ENCODE data around the gene ZNHIT3. TPM values are rescaled to one million over a fixed set of nuclear protein-coding genes. Genes with fewer than 3 reads are reported as not detected.
A peak's percentile ranks its signal among the peaks of the same experiment; 100 is the strongest.

The ZNHIT3 gene
- total and polyA plus RNA-seq, 2 donors from 2014 or later: 25.4 to 60.9 TPM

DNA sequence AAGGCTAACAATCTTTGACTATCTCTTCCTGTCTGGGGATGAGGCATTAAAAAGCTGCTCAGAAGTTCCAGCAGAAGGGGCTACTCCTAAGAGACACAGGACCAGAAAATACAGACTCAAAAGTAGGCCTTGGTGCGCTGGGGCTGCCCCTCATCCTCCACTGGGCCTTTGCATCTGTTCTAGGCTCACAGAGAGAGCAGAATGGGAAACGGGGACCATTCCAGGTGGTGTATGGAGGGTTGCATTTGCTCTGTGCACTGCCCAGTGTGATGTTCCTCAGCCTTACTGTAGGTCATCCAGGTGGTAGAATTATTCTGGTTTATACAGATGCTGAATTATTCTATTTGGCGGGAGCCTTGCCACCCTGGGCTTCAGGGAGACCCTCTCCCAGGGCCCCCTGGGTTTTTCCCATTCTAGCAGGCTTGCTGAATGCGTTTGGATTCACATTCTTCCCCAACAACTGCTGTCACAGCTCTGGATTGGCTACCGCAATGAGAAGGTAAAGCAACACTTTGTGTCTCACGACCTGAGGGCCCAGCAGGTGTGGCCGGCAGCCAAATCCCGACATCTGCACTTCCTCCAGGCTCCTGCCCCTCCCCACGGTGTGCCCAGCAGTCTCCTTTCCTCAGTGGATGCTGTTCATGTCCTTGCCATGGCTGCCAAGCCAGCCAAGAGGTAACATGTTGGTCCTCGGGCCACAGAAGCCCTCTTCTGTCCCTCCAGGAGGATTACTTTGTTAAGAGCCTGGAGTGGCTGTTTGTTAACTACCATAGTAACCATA lies 25.0 kb upstream of the ZNHIT3 start:
- intact Hi-C loops (cut with DNase I): no loop called here
- Histone ChIP-seq H3K9ac (ENCODE audit: low read length in 3 of 3) (no peak overlapping the region), H3K27me3 (ENCODE audit: control insufficient read depth, insufficient read depth, low read length) (no peaks in the 10 kb centered on the region), H3K4me1 (ENCODE audit: control insufficient read depth in 2 of 3, insufficient read depth in 2 of 3, low read depth in 1 of 3, low read length in 3 of 3) (no peaks in the 10 kb centered on the region), H3K9me3 (ENCODE audit: control insufficient read depth in 2 of 3, insufficient read depth in 1 of 3, low read length in 3 of 3) (no peaks in the 10 kb centered on the region), H3K4me3 (ENCODE audit: low read length in 3 of 3) (no peak overlapping the region), H3K27ac (ENCODE audit: low read depth in 2 of 2, low read length in 2 of 2) (no peak overlapping the region), H3K36me3 (ENCODE audit: control insufficient read depth in 2 of 3, insufficient read depth in 3 of 3, low read length in 3 of 3) (no peaks in the 10 kb centered on the region)
- FAIRE-seq (no peak), DNase-seq (peak in 1 of 5 donors; percentile 48)
- TF ChIP-seq, protein P1, sequence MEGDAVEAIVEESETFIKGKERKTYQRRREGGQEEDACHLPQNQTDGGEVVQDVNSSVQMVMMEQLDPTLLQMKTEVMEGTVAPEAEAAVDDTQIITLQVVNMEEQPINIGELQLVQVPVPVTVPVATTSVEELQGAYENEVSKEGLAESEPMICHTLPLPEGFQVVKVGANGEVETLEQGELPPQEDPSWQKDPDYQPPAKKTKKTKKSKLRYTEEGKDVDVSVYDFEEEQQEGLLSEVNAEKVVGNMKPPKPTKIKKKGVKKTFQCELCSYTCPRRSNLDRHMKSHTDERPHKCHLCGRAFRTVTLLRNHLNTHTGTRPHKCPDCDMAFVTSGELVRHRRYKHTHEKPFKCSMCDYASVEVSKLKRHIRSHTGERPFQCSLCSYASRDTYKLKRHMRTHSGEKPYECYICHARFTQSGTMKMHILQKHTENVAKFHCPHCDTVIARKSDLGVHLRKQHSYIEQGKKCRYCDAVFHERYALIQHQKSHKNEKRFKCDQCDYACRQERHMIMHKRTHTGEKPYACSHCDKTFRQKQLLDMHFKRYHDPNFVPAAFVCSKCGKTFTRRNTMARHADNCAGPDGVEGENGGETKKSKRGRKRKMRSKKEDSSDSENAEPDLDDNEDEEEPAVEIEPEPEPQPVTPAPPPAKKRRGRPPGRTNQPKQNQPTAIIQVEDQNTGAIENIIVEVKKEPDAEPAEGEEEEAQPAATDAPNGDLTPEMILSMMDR (IDR thresholded peaks at IDR 0.05; ENCODE audit: borderline replicate concordance, extremely low read depth, insufficient read depth): no peak

DNA sequence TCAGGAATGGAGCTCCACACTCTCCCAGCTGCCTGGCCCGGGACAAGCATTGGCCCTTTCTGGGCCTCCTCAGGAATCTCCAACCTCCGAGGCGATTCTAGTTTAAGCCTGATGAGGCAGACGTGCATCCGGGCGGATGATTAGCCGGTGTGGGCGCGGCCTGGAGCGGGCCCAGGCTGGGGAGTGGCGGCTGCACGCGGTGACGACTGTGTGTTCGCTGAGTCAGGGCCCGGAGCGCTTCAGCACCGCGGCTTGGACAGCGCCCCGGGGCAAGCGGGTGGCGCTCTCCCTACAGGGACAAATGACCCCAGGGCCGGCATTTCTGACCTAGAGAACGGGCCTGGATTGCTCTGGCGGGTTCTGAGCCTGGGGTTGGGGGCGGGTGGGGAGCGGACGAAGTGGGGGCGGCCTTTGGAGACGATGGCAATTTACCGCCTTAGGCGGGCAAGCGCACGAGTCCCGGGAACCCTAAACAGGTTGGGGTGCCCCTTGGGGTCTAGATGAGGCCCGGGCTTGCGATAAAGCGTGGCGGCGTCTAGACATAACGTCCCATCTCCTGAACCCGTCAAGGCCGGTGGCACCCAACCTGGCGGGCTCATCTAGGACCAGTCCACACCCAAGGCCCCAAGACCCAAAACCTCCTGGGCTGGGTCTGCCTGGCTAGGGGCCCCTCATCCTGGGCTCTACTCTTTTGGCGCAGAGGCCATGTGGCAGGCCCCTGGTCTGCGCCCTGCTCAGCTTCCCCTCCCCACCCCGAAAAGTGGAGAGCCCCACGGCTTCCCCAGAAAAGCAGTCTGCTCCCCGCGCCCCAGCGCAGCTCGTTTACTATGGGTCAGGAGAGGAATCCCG lies 22.3 kb upstream of the ZNHIT3 start:
- Histone ChIP-seq H3K27ac (ENCODE audit: low read depth in 2 of 2, low read length in 2 of 2) (no peak overlapping the region), H3K9ac (ENCODE audit: low read length in 3 of 3) (no peak overlapping the region), H3K9me3 (ENCODE audit: control insufficient read depth in 2 of 3, insufficient read depth in 1 of 3, low read length in 3 of 3) (no peaks in the 10 kb centered on the region), H3K27me3 (ENCODE audit: control insufficient read depth, insufficient read depth, low read length) (no peaks in the 10 kb centered on the region), H3K4me3 (ENCODE audit: low read length in 3 of 3) (no peak overlapping the region), H3K4me1 (ENCODE audit: control insufficient read depth in 2 of 3, insufficient read depth in 2 of 3, low read depth in 1 of 3, low read length in 3 of 3) (no peaks in the 10 kb centered on the region), H3K36me3 (ENCODE audit: control insufficient read depth in 2 of 3, insufficient read depth in 3 of 3, low read length in 3 of 3) (no peaks in the 10 kb centered on the region)
- intact Hi-C loops (cut with DNase I): no loop called here
- TF ChIP-seq, protein P1 (IDR thresholded peaks at IDR 0.05; ENCODE audit: borderline replicate concordance, extremely low read depth, insufficient read depth): no peak
- FAIRE-seq (no peak), DNase-seq (peak; percentile 88 to 95 (median 90))

DNA sequence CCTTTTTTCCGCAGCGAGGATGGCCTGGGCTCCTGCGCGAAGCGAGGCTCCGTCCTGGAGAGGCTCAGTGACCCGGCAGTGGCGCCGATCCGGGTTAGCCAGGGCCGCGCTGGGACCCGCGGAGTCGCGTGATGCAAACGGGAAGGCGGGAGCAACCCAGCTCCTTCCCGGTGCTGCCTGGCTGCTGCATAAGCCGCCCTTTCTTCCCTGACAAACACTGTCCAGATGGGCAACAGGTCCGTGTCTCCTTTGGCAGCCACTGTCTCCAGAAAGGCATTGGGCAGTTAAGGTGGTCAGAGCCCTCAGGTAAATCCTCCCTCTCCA lies 21.8 kb upstream of the ZNHIT3 start:
- intact Hi-C loops (cut with DNase I): no loop called here
- H3K9ac ChIP-seq (ENCODE audit: low read length in 3 of 3): no peak overlapping the region
- H3K36me3 ChIP-seq (ENCODE audit: control insufficient read depth in 2 of 3, insufficient read depth in 3 of 3, low read length in 3 of 3): no peaks in the 10 kb centered on the region
- no peak overlapping the region for H3K27ac ChIP-seq (ENCODE audit: low read depth in 2 of 2, low read length in 2 of 2)
- H3K27me3 ChIP-seq (ENCODE audit: control insufficient read depth, insufficient read depth, low read length): no peaks in the 10 kb centered on the region
- no peaks in the 10 kb centered on the region for H3K9me3 ChIP-seq (ENCODE audit: control insufficient read depth in 2 of 3, insufficient read depth in 1 of 3, low read length in 3 of 3)
- H3K4me3 ChIP-seq (ENCODE audit: low read length in 3 of 3): no peak overlapping the region
- H3K4me1 ChIP-seq (ENCODE audit: control insufficient read depth in 2 of 3, insufficient read depth in 2 of 3, low read depth in 1 of 3, low read length in 3 of 3): no peaks in the 10 kb centered on the region
- TF ChIP-seq, protein P1 (IDR thresholded peaks at IDR 0.05; ENCODE audit: borderline replicate concordance, extremely low read depth, insufficient read depth): no peak
- no peak for FAIRE-seq
- peak in 1 of 5 donors; percentile 61 for DNase-seq

Data from kidney (tissue), 14 donors.